ENCODE measurements around the gene SCAANT1. TPM values are rescaled to one million over a fixed set of nuclear protein-coding genes. Genes with fewer than 3 reads are reported as not detected.

SCAANT1 gene
- total RNA-seq, 1 donor from 2014 or later: not detected

DNA sequence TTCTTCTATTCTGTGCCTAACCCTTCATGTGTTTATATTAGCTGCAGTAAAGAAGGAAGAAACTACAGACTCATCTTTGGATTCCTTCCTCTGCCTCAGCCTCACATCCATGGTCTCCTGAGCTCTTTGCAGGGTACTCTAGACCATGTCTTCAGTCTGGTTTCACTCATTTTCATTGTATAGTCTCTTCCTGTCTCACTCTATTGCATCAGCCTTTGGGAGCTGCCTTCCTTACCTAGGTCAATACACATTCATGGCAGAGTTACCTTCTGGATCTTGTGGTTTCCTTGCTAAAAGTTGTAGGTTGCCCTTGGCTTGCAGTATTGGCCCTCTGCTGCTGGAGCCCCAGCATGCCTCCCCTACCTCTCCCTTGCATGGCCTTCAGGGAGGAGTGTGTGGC, 31.5 kb upstream of the SCAANT1 start:
- DNase-seq (ENCODE audit: extremely low spot score, unreplicated experiment): no peak
- TF ChIP-seq, protein P1, sequence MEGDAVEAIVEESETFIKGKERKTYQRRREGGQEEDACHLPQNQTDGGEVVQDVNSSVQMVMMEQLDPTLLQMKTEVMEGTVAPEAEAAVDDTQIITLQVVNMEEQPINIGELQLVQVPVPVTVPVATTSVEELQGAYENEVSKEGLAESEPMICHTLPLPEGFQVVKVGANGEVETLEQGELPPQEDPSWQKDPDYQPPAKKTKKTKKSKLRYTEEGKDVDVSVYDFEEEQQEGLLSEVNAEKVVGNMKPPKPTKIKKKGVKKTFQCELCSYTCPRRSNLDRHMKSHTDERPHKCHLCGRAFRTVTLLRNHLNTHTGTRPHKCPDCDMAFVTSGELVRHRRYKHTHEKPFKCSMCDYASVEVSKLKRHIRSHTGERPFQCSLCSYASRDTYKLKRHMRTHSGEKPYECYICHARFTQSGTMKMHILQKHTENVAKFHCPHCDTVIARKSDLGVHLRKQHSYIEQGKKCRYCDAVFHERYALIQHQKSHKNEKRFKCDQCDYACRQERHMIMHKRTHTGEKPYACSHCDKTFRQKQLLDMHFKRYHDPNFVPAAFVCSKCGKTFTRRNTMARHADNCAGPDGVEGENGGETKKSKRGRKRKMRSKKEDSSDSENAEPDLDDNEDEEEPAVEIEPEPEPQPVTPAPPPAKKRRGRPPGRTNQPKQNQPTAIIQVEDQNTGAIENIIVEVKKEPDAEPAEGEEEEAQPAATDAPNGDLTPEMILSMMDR (IDR thresholded peaks at IDR 0.05): no peak
- Mint-ChIP-seq H3K27ac (ENCODE audit: unreplicated experiment) (no peak overlapping the region), H3K4me1 (ENCODE audit: unreplicated experiment) (peaks cover 26% of the 10 kb centered on the region), H3K9me3 (ENCODE audit: unreplicated experiment) (no peaks in the 10 kb centered on the region), H3K27me3 (ENCODE audit: unreplicated experiment) (no peaks in the 10 kb centered on the region), H3K36me3 (ENCODE audit: unreplicated experiment) (peaks cover 8% of the 10 kb centered on the region), H3K4me3 (ENCODE audit: unreplicated experiment) (no peak overlapping the region)

DNA sequence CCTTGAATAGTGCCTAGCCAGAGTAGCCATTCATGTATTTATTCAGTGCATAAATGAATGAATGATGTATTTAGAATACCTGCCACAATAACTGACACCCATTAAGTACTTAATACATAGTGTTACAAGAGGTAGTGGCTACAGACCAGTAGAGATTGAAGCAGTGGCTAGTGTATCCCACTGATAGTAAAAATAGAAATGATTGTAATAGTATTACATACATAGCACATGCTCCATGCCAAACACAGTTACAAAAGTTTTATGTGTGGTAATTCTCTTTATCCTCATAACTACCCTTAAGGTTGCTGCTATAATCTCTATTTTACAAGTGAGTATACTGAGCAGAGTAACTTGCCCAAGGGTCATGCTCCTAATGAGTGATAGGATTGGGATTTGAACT, 30.3 kb upstream of the SCAANT1 start:
- peaks cover 15% of the 10 kb centered on the region for H3K4me1 Mint-ChIP-seq (ENCODE audit: unreplicated experiment)
- DNase-seq (ENCODE audit: extremely low spot score, unreplicated experiment): no peak
- H3K36me3 Mint-ChIP-seq (ENCODE audit: unreplicated experiment): peaks cover 8% of the 10 kb centered on the region
- no peak overlapping the region for H3K27ac Mint-ChIP-seq (ENCODE audit: unreplicated experiment)
- TF ChIP-seq, protein P1 (IDR thresholded peaks at IDR 0.05): no peak
- no peaks in the 10 kb centered on the region for H3K9me3 Mint-ChIP-seq (ENCODE audit: unreplicated experiment)
- no peak overlapping the region for H3K4me3 Mint-ChIP-seq (ENCODE audit: unreplicated experiment)
- H3K27me3 Mint-ChIP-seq (ENCODE audit: unreplicated experiment): no peaks in the 10 kb centered on the region

DNA sequence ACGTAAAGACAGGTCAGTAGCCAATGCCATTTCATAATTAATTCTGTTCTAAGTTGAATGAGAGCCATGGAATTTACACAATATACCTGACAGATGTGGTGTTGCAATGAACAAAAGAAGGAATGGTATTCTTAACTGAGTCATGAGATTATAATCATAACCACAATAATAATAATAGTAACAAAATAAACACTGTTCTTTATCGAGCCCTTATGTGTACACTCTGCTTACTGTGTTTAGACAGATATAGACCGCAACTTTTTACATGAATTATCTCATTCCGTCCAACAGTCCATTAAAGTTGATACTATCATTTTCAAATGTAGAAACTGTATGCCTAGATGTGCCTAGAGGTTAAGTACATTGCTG, 28.2 kb upstream of the SCAANT1 start:
- TF ChIP-seq, protein P1 (IDR thresholded peaks at IDR 0.05): no peak

DNA sequence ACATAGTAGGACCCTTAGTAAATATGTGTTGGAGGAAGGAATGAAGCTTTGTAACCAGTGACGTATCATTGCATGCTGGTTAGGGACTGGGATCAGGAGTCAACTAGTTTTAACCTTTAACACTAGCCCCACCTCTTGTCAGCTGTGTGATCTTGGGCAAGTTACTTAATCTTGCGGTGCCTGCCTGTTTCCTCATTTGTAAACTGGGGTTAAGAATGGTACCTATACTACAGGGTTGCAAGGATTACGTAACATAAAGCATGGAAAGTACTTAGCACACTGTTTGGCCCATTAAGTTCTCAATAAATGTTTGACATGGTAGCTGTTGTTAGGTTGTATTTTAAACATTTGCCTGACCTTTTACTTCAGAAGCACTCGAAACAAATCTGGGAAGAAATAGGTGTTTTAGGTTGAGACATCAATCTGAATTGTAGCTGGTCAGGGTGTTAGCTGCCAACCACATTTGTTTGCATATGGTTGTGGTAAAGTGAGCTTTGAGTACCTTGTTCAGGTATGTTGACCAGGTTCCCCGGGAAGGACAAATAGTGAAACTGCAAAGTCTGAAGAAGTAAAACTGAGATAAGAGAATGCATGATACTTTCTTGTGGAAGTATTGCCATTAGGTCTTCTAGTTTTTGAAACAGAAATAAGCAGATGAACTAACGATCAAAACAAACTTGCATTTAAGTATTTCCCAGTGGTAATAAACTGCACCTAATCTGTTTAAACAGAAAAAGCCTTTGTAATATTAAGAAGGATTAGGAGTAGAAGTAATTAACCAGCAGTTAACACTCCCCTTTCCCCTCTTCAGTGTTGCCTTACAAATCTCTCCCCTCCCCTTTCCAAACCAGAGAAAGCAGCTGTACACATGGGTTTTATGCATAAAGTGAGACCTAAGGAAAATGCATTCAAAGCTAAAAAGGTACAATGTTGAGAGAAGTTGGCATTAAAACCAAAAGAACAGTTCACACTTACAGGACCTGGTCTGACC, 25.8 kb upstream of the SCAANT1 start:
- peaks cover 12% of the 10 kb centered on the region for H3K4me1 Mint-ChIP-seq (ENCODE audit: unreplicated experiment)
- no peak for DNase-seq (ENCODE audit: extremely low spot score, unreplicated experiment)
- H3K9me3 Mint-ChIP-seq (ENCODE audit: unreplicated experiment): no peaks in the 10 kb centered on the region
- peaks cover 7% of the 10 kb centered on the region for H3K36me3 Mint-ChIP-seq (ENCODE audit: unreplicated experiment)
- H3K27ac Mint-ChIP-seq (ENCODE audit: unreplicated experiment): no peak overlapping the region
- no peak overlapping the region for H3K4me3 Mint-ChIP-seq (ENCODE audit: unreplicated experiment)
- TF ChIP-seq, protein P1 (IDR thresholded peaks at IDR 0.05): no peak
- H3K27me3 Mint-ChIP-seq (ENCODE audit: unreplicated experiment): no peaks in the 10 kb centered on the region

More for the DNA sequence above, 28.2 kb upstream of the SCAANT1 start:
- Mint-ChIP-seq H3K36me3 (ENCODE audit: unreplicated experiment) (peaks cover 11% of the 10 kb centered on the region), H3K27me3 (ENCODE audit: unreplicated experiment) (no peaks in the 10 kb centered on the region), H3K4me1 (ENCODE audit: unreplicated experiment) (peaks cover 6% of the 10 kb centered on the region), H3K4me3 (ENCODE audit: unreplicated experiment) (no peak overlapping the region), H3K9me3 (ENCODE audit: unreplicated experiment) (no peaks in the 10 kb centered on the region), H3K27ac (ENCODE audit: unreplicated experiment) (no peak overlapping the region)
- DNase-seq (ENCODE audit: extremely low spot score, unreplicated experiment): no peak

DNA sequence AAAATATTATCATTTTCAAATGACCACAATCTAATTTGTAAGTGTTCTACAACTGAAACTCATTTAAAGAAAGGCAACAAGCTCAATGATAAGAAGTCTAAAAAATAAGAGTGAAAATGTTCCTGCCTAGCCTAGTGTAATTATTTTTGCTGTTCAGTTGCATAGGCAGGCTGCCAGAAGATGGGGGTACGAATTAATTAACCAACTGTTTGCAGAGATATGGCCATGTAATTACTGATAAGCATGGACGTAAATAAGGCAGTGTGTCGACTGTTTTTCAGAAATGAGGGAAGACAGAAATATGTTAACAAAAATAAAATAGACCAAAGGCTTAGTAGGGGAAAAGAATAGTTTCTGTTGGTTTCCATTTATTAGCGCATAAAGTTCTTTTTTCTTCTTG, 24.7 kb upstream of the SCAANT1 start:
- Mint-ChIP-seq H3K4me3 (ENCODE audit: unreplicated experiment) (no peak overlapping the region), H3K27me3 (ENCODE audit: unreplicated experiment) (no peaks in the 10 kb centered on the region), H3K27ac (ENCODE audit: unreplicated experiment) (no peak overlapping the region), H3K4me1 (ENCODE audit: unreplicated experiment) (peaks cover 20% of the 10 kb centered on the region), H3K36me3 (ENCODE audit: unreplicated experiment) (peaks cover 7% of the 10 kb centered on the region), H3K9me3 (ENCODE audit: unreplicated experiment) (no peaks in the 10 kb centered on the region)
- no peak for DNase-seq (ENCODE audit: extremely low spot score, unreplicated experiment)
- TF ChIP-seq, protein P1 (IDR thresholded peaks at IDR 0.05): no peak

Measured in osteocyte (in vitro differentiated cells).